Liver (tissue), 3 donors: Measurements from ENCODE around the gene CAMSAP2.

Source experiments
- GABPA ChIP-seq, 2 donors: IDR thresholded peaks in 1 of 2; conservative IDR thresholded peaks in 1 of 2; 2 replicates each; pipeline ENCODE4 v1.6.1; 2016; ENCODE audit warnings: antibody characterized with exemption in 2 of 2, mild to moderate bottlenecking in 1 of 2, moderate library complexity in 1 of 2
- REST ChIP-seq: IDR thresholded peaks from 2 replicates; pipeline ENCODE4 v1.6.1; 2016; ENCODE audit warnings: antibody characterized with exemption, mild to moderate bottlenecking
- ZBTB33 ChIP-seq: IDR thresholded peaks from 2 replicates; pipeline ENCODE4 v1.6.1; 2016; ENCODE audit warnings: antibody characterized with exemption
- TF ChIP-seq, protein P1 (sequence below): fragments of 150-350 bp; IDR thresholded peaks from 2 replicates; pipeline ENCODE4 v1.5.1; 2017; ENCODE audit warnings: improper control_type of control experiment, low read depth, low read length; ENCODE audit not compliant: missing input control
- donor health status: healthy.
- donor health status: healthy.

DNA sequence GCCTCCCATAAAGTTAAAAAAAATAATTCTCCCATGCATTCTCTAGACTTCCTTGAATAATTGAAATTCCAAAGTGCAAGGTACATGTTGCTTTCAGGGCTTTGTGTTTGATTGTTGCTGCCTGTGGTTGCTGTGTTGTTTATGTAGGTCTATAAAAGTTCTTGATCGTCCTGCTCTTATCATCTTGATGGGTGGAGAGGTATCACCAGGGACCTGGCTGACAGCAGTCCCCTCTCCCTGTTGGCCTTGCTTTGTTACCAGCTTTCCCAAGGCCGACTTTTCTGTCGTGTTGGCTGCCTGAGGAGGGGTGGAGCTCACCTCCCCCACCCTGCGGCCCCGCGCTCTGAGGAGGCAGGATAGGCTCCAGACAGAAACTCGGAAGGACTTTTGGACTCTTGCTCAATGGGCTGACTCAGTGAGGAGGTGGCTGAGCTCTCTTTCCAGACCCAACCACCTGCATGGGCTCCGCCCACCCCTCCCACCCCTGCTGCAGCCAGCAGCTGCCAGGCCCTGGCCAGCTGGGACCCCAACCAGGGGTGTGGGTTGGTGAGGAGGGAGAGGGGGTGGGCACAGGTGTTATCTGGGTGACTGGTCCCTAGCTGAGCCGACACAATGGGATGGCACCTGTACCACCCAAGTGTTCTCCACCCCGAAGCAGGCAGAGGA lies 158.0 kb downstream of the CAMSAP2 start:
- TF ChIP-seq, protein P1, sequence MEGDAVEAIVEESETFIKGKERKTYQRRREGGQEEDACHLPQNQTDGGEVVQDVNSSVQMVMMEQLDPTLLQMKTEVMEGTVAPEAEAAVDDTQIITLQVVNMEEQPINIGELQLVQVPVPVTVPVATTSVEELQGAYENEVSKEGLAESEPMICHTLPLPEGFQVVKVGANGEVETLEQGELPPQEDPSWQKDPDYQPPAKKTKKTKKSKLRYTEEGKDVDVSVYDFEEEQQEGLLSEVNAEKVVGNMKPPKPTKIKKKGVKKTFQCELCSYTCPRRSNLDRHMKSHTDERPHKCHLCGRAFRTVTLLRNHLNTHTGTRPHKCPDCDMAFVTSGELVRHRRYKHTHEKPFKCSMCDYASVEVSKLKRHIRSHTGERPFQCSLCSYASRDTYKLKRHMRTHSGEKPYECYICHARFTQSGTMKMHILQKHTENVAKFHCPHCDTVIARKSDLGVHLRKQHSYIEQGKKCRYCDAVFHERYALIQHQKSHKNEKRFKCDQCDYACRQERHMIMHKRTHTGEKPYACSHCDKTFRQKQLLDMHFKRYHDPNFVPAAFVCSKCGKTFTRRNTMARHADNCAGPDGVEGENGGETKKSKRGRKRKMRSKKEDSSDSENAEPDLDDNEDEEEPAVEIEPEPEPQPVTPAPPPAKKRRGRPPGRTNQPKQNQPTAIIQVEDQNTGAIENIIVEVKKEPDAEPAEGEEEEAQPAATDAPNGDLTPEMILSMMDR = no peak
- TF ChIP-seq GABPA (IDR thresholded peaks at IDR 0.05 in 1 of 2, conservative IDR thresholded peaks at IDR 0.05 in 1 of 2) (no peak), REST (no peak), ZBTB33 (no peak)
